Left ventricle myocardium inferior (tissue), 1 donor: ENCODE data around the gene ANKUB1. TPM values are rescaled to one million over a fixed set of nuclear protein-coding genes. Genes with fewer than 3 reads are reported as not detected.
"Not testable (repeated sequence)": the region's sequence is repeated elsewhere in the genome, so short reads cannot be mapped to it uniquely, and the experiment has no call there.

Experiments
- DNase-seq: peaks from one replicate; pipeline ENCODE4 v3.0.0-alpha.2; 2020
- H3K27ac ChIP-seq: fragments of 200-600 bp; replicated peaks from 2 replicates; pipeline ENCODE4 v1.8.0; 2021
- H3K27me3 ChIP-seq: fragments of 200-600 bp; 2 replicates; pipeline ENCODE4 v1.8.0; 2021; ENCODE audit warnings: low read depth
- H3K36me3 ChIP-seq: fragments of 200-600 bp; 2 replicates; pipeline ENCODE4 v1.8.0; 2021
- H3K4me1 ChIP-seq: fragments of 200-600 bp; 2 replicates; pipeline ENCODE4 v1.8.0; 2021
- H3K4me3 ChIP-seq: fragments of 200-600 bp; 2 replicates; pipeline ENCODE4 v1.8.0; 2021; ENCODE audit warnings: mild to moderate bottlenecking, moderate library complexity
- H3K9me3 ChIP-seq: fragments of 200-600 bp; replicated peaks from 2 replicates; pipeline ENCODE4 v1.8.0; 2021
- CTCF ChIP-seq: fragments of 200-600 bp; IDR thresholded peaks from 2 replicates; pipeline ENCODE4 v1.8.0; 2021; ENCODE audit warnings: antibody characterized with exemption, mild to moderate bottlenecking, borderline replicate concordance
- intact Hi-C: fragments of 100-400 bp; cut with micrococcal nuclease; formaldehyde crosslinking; loops from one replicate; pipeline ENCODE4 v1.11.0; 2022
- long read RNA-seq: library from polyadenylated mRNA; unstranded; transcript quantifications from one replicate; pipeline ENCODE4 v2.0.0, GENCODE V29; 2021
- total RNA-seq: library from RNA; stranded (reverse); fragmentation: NEBNext Ultra II Directional; extraction: Animal tissue kit (Norgen Biotek cat#: 25700); gene quantifications from one replicate; pipeline ENCODE4 v1.2.1, GENCODE V29; 2021
- donor health status: DM: no; HTN: yes; CAD: no; lungs with severe emphysema.

Gene ANKUB1
- total RNA-seq: not detected
- long read RNA-seq, partial matches to known transcripts: 0 of 1 reads
- long read RNA-seq, other reads (novel, unspliced or antisense): 1 of 1 reads

GRCh38 chr3:149792452-149793270, at the start of gene ANKUB1:
Gene ANKUB1 (minus strand): TSS chr3:149792554. CDS start chr3:149792366, 188 bp downstream.
- Histone ChIP-seq H3K4me3 (no peak within 1 kb of the TSS), H3K9me3 (no peaks in the 10 kb centered on the region), H3K27ac (no peak within 1 kb of the TSS), H3K36me3 (no peaks in the 10 kb centered on the region), H3K27me3 (peaks cover 20% of the 10 kb centered on the region), H3K4me1 (no peaks in the 10 kb centered on the region)
- intact Hi-C loops: no loop called here
- DNase-seq: no peak
- no peak for TF ChIP-seq CTCF

GRCh38 chr3:149839896-149840295, 47.5 kb upstream of the ANKUB1 start:
- intact Hi-C loops: no loop called here

GRCh38 chr3:149839469-149839868, 47.1 kb upstream of the ANKUB1 start:
- peaks cover 32% of the 10 kb centered on the region for H3K9me3 ChIP-seq
- intact Hi-C loops, DNase-seq, H3K36me3 ChIP-seq, H3K4me3 ChIP-seq, H3K27me3 ChIP-seq, H3K27ac ChIP-seq: not testable (repeated sequence)
- H3K4me1 ChIP-seq: peaks cover 25% of the 10 kb centered on the region

More at GRCh38 chr3:149839896-149840295, 47.5 kb upstream of the ANKUB1 start:
- peaks cover 29% of the 10 kb centered on the region for H3K4me1 ChIP-seq
- peaks cover 28% of the 10 kb centered on the region for H3K9me3 ChIP-seq
- no peak overlapping the region for H3K4me3 ChIP-seq
- no peak overlapping the region for H3K27ac ChIP-seq
- H3K27me3 ChIP-seq: no peaks in the 10 kb centered on the region
- DNase-seq: no peak
- TF ChIP-seq CTCF: no peak
- peaks cover 4% of the 10 kb centered on the region for H3K36me3 ChIP-seq

GRCh38 chr3:149838491-149838890, 46.1 kb upstream of the ANKUB1 start:
- Histone ChIP-seq H3K4me1 (peaks cover 21% of the 10 kb centered on the region), H3K9me3 (peaks cover 42% of the 10 kb centered on the region)
- intact Hi-C loops, H3K36me3 ChIP-seq, DNase-seq, H3K4me3 ChIP-seq, H3K27me3 ChIP-seq, H3K27ac ChIP-seq: not testable (repeated sequence)

GRCh38 chr3:149833241-149833640, 40.9 kb upstream of the ANKUB1 start:
- DNase-seq: no peak
- no peak overlapping the region for H3K27ac ChIP-seq
- TF ChIP-seq CTCF: no peak
- H3K4me3 ChIP-seq: no peak overlapping the region
- peaks cover 9% of the 10 kb centered on the region for H3K4me1 ChIP-seq
- peaks cover 7% of the 10 kb centered on the region for H3K36me3 ChIP-seq
- intact Hi-C loops: no loop called here
- peaks cover 66% of the 10 kb centered on the region for H3K9me3 ChIP-seq
- no peaks in the 10 kb centered on the region for H3K27me3 ChIP-seq

- no peak for TF ChIP-seq CTCF
- H3K36me3 ChIP-seq: peaks cover 5% of the 10 kb centered on the region
- H3K4me3 ChIP-seq: no peak overlapping the region
- no peak overlapping the region for H3K27ac ChIP-seq
- no peak for DNase-seq
- H3K4me1 ChIP-seq: peaks cover 14% of the 10 kb centered on the region
- no peaks in the 10 kb centered on the region for H3K27me3 ChIP-seq
- intact Hi-C loops: no loop called here
- peaks cover 55% of the 10 kb centered on the region for H3K9me3 ChIP-seq
These were observed 39.7 kb upstream of the ANKUB1 start for GRCh38 chr3:149832086-149832485.
